Endodermal cell (in vitro differentiated cells): ENCODE measurements around the gene DTD1. TPM values are rescaled to one million over a fixed set of nuclear protein-coding genes. Genes with fewer than 3 reads are reported as not detected.

Experiments
- DNase-seq: peaks from one replicate; pipeline ENCODE4 v3.0.0-alpha.2; 2017
- H3K27ac ChIP-seq: 2 replicates; pipeline ENCODE4 v1.5.1; 2013; ENCODE audit warnings: mild to moderate bottlenecking, low read depth, low read length, moderate library complexity
- H3K27me3 ChIP-seq: 2 replicates; pipeline ENCODE4 v1.6.1; 2013; ENCODE audit warnings: mild to moderate bottlenecking, low read length, moderate library complexity; ENCODE audit not compliant: insufficient read depth, control insufficient read depth, poor library complexity, severe bottlenecking
- H3K36me3 ChIP-seq: 2 replicates; pipeline ENCODE4 v1.7.0; 2013; ENCODE audit warnings: mild to moderate bottlenecking, low read length, moderate library complexity; ENCODE audit not compliant: control insufficient read depth, insufficient read depth
- H3K4me1 ChIP-seq: one replicate; pipeline ENCODE4 v1.7.0; 2013; ENCODE audit warnings: low read length; ENCODE audit not compliant: control insufficient read depth, insufficient read depth
- H3K4me3 ChIP-seq: 2 replicates; pipeline ENCODE4 v1.5.1; 2013; ENCODE audit warnings: mild to moderate bottlenecking, low read length, moderate library complexity
- H3K9ac ChIP-seq: 2 replicates; pipeline ENCODE4 v1.6.1; 2013; ENCODE audit warnings: mild to moderate bottlenecking, low read length, moderate library complexity; ENCODE audit not compliant: poor library complexity, severe bottlenecking; ENCODE audit errors: extremely low read depth
- H3K9me3 ChIP-seq: 2 replicates; pipeline ENCODE4 v1.6.1; 2013; ENCODE audit warnings: mild to moderate bottlenecking, low read length, moderate library complexity; ENCODE audit not compliant: control insufficient read depth
- H3K27ac Mint-ChIP-seq: 2 replicates; pipeline ENCODE4 v1.8.0; 2020; ENCODE audit warnings: mixed read lengths
- H3K27me3 Mint-ChIP-seq: 2 replicates; pipeline ENCODE4 v1.8.0; 2021; ENCODE audit warnings: mild to moderate bottlenecking, mixed read lengths; ENCODE audit not compliant: insufficient read depth
- H3K36me3 Mint-ChIP-seq: 2 replicates; pipeline ENCODE4 v1.8.0; 2020; ENCODE audit warnings: low read depth, mixed read lengths
- H3K4me1 Mint-ChIP-seq: 2 replicates; pipeline ENCODE4 v1.8.0; 2020; ENCODE audit warnings: mixed read lengths
- H3K4me3 Mint-ChIP-seq: 2 replicates; pipeline ENCODE4 v1.8.0; 2020; ENCODE audit warnings: mild to moderate bottlenecking, moderate library complexity, mixed read lengths
- H3K9me3 Mint-ChIP-seq: 2 replicates; pipeline ENCODE4 v1.8.0; 2020; ENCODE audit warnings: mild to moderate bottlenecking, mixed read lengths
- WGBS, 2 experiments: methylation state at CpG; one replicate each; pipeline versions ENCODE4 v1.1.5 to v1.1.7; 2013; ENCODE audit warnings: missing lambda C conversion rate in 2 of 2, mixed read lengths in 1 of 2; ENCODE audit not compliant: insufficient coverage in 1 of 2, insufficient read length in 1 of 2; 5-methylcytosine and 5-hydroxymethylcytosine counted together
- total RNA-seq, 2 donors: library from RNA; stranded (reverse); fragmentation: NEBNext Ultra II Directional in 1 of 2; extraction: Animal tissue kit (Norgen Biotek cat#: 25700) in 1 of 2; gene quantifications; 2 replicates in 1 of 2; 3 replicates in 1 of 2; pipeline ENCODE4 v1.2.1, GENCODE V29; 2021
- TF ChIP-seq, protein P1 (sequence below): fragments of 200-600 bp; sonication (generic); conservative IDR thresholded peaks from 2 replicates; pipeline ENCODE4 v1.5.0; 2021; ENCODE audit warnings: antibody characterized with exemption, mild to moderate bottlenecking

DTD1 gene
- total RNA-seq, 2 donors from 2014 or later, result 34.2 to 44.0 TPM

DNA sequence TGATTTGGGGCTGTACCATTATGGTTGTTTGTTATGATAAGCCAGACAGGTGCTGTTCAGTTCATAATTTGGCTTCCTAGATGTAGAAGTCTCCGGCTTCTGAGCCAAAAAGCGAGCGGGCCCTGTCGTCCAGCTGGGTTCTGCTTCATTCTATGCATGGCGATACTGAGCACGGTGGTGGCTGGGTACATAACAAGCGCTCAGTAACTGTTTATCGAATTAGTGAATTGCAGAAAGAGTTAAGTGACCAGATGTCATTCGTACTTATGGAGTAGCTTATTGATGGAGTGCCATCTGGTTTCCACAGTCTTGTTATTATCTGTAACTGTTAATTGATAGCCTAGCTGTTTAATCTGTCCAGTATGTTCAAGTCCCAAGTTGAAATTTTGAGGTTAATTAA, 85.0 kb downstream of the DTD1 start:
- Histone ChIP-seq H3K4me3 (no peak overlapping the region), H3K27ac (no peak overlapping the region), H3K4me1 (peaks cover 4% of the 10 kb centered on the region), H3K9me3 (no peaks in the 10 kb centered on the region), H3K36me3 (no peaks in the 10 kb centered on the region), H3K27me3 (no peaks in the 10 kb centered on the region), H3K9ac (no peak overlapping the region)
- Mint-ChIP-seq H3K36me3 (peaks cover 1% of the 10 kb centered on the region), H3K27ac (peak overlapping the region; percentile 35), H3K4me3 (no peak overlapping the region), H3K4me1 (peaks cover 12% of the 10 kb centered on the region), H3K9me3 (no peaks in the 10 kb centered on the region), H3K27me3 (no peaks in the 10 kb centered on the region)
- 95% methylated on average over 9 of the region's 9 CpGs for WGBS, 2 experiments
- no peak for DNase-seq
- TF ChIP-seq, protein P1, sequence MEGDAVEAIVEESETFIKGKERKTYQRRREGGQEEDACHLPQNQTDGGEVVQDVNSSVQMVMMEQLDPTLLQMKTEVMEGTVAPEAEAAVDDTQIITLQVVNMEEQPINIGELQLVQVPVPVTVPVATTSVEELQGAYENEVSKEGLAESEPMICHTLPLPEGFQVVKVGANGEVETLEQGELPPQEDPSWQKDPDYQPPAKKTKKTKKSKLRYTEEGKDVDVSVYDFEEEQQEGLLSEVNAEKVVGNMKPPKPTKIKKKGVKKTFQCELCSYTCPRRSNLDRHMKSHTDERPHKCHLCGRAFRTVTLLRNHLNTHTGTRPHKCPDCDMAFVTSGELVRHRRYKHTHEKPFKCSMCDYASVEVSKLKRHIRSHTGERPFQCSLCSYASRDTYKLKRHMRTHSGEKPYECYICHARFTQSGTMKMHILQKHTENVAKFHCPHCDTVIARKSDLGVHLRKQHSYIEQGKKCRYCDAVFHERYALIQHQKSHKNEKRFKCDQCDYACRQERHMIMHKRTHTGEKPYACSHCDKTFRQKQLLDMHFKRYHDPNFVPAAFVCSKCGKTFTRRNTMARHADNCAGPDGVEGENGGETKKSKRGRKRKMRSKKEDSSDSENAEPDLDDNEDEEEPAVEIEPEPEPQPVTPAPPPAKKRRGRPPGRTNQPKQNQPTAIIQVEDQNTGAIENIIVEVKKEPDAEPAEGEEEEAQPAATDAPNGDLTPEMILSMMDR, result no peak

DNA sequence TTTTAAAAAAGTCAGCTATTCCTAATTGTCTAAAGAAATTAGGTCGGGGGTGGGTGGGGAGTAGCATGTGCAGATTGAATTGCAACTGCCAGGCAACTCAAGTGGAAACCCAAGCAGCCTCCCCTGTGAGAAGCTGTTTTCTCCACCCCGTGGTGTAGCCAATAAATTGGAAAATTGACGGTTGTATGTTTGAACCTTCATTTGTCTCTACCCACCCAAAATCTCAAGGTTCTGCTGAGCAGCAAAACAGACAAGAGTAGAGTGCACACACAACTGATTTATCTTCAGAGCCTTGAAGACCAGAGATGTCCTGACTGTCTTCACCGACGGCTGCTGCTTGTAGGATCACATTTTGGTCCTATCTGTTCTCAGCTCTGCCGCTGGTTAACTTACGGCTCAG, 88.5 kb downstream of the DTD1 start:
- Mint-ChIP-seq H3K27me3 (no peaks in the 10 kb centered on the region), H3K27ac (no peak overlapping the region)

DNA sequence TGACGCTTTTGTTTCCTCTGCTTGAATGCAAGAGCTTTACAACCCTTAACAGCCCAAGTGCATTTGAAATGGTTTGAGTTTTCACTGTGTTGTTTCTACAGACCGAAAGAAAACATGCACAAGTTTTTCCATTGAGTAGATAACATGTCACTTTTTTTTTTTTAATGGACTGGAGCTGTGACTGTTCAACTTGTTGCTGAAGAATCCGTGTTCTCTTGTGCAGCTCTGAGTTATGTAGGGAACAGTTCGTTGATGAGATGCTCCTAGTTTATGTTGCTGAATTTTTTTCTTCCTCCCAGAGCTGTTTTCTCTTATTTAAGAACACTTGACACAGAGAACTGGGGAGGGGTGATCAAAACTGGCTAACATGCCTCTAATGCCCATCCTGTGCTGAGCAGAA, 89.3 kb downstream of the DTD1 start:
- Histone ChIP-seq H3K9ac (no peak overlapping the region), H3K27ac (no peak overlapping the region), H3K4me3 (no peak overlapping the region), H3K27me3 (no peaks in the 10 kb centered on the region), H3K36me3 (no peaks in the 10 kb centered on the region), H3K9me3 (no peaks in the 10 kb centered on the region), H3K4me1 (no peaks in the 10 kb centered on the region)
- peaks cover 4% of the 10 kb centered on the region for H3K4me1 Mint-ChIP-seq
- H3K9me3 Mint-ChIP-seq, result no peaks in the 10 kb centered on the region
- no peak overlapping the region for H3K4me3 Mint-ChIP-seq
- no peak overlapping the region for H3K27ac Mint-ChIP-seq
- DNase-seq, result no peak
- TF ChIP-seq, protein P1, result no peak
- WGBS, 2 experiments, result 90 to 95% methylated on average over 4 of the region's 4 CpGs
- peaks cover 2% of the 10 kb centered on the region for H3K36me3 Mint-ChIP-seq
- H3K27me3 Mint-ChIP-seq, result no peaks in the 10 kb centered on the region

More for the DNA sequence above, 88.5 kb downstream of the DTD1 start:
- Histone ChIP-seq H3K9me3 (no peaks in the 10 kb centered on the region), H3K27me3 (no peaks in the 10 kb centered on the region), H3K36me3 (no peaks in the 10 kb centered on the region), H3K4me1 (no peaks in the 10 kb centered on the region), H3K4me3 (no peak overlapping the region), H3K9ac (no peak overlapping the region), H3K27ac (no peak overlapping the region)
- Mint-ChIP-seq H3K9me3 (no peaks in the 10 kb centered on the region), H3K36me3 (peaks cover 2% of the 10 kb centered on the region), H3K4me1 (peaks cover 4% of the 10 kb centered on the region), H3K4me3 (no peak overlapping the region)
- 92 to 94% methylated on average over 6 of the region's 7 CpGs for WGBS, 2 experiments
- TF ChIP-seq, protein P1, result no peak
- no peak for DNase-seq
